ENCODE measurements around the gene RNU6-8. TPM values are rescaled to one million over a fixed set of nuclear protein-coding genes. Genes with fewer than 3 reads are reported as not detected.

Gene RNU6-8
- total RNA-seq, 1 donor from 2014 or later, result not detected

DNA sequence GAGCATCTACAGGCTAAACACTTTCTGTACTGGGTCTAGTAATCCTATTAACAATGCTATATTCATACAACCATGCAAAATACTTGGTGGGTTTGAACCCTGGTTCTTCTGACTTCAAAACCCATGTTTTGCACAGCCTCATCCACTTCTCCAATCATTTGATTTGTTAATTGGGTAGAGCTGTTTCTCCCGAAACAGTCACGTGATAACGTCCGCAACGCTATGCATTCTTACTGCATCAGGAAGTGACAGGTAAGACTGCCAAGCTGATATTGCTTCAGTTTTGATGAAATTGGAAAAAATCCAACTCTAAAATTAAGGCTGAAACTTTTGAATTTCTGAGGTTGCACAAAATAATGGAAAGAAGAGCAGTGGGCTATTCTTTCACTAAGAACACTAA, 31.6 kb downstream of the RNU6-8 start:
- ATAC-seq, result no peak
- DNase-seq (ENCODE audit: missing footprints), result no peak
- intact Hi-C loops (cut with DNase I), result no loop called here

DNA sequence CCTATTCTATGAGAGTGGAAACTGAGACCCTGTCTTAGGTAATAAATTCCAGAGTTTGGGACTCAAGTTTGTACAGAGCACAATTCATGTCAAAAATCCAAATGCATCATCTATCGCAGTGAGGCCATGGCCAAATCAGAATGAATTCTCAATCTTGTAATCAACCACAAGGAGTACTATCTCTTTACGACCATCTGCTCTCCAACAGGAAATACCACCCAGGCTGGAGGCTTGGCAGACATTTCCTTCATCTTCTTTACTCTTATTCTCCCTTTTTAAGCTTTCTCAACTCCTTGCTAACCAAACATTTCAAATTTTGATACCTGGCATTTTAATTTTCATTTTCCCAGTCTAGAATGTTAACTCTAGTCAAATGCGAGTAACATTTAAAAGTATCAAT, 33.9 kb downstream of the RNU6-8 start:
- ATAC-seq (no peak), DNase-seq (ENCODE audit: missing footprints) (no peak)
- intact Hi-C loops (cut with DNase I), result no loop called here

DNA sequence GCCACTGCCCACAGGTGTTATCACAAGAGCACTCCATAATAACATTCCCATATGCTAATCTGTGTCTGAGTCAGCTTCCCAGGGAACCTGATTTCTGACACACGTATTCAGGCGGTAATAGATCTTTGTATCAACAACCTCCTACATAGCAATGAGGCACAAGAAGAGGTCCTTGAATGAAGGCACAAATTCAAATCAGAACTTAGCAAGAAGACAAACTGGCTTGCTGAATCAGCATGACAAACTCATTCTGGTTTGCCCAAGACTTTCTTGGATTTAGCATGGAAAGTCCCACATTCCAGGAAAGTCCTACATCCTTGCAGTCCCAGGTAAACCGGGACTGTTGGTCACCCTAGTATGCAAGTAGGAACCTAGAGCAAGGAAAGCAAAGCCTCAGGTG, 35.2 kb downstream of the RNU6-8 start:
- intact Hi-C loops (cut with DNase I), result no loop called here
- no peak for ATAC-seq
- no peak for DNase-seq (ENCODE audit: missing footprints)

DNA sequence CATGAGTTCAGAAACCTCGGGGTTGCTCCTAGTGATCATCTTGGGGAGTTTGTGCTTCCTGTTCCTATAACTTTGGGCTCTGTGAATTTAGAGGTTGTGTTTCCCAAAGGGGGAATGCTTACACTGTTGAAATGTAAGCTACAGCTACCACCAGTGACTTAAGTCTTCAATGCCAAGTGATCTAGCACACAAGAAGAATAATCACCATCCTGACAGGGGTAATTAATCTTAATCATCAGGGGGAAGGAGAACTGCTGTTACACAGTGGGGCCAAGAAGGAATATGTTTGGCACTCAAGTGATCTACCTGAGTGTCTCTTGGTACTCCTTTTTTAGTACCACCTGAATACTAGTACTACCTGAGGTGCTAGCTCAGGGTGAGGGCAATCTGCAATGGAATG, 36.1 kb downstream of the RNU6-8 start:
- no peak for ATAC-seq
- intact Hi-C loops (cut with DNase I), result no loop called here
- no peak for DNase-seq (ENCODE audit: missing footprints)

DNA sequence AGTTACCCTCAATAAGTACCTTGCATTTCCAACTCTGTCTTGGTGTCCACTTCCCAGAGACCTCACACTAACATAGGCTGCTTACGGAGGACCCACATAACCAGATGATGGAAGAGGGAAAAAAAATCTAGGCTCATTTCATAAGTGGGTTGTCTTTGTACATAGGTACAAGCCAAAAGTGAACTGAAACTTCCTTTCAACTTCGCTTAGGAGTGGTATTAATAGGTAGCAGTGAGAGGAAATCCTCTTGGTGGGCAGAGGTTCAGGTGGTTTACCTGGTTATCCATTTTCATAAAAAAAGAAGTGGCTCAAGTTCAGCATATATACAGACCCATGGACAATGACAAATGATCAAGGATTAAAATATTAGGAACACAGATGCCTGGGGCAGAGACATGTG, 37.0 kb downstream of the RNU6-8 start:
- DNase-seq (ENCODE audit: missing footprints), result no peak
- ATAC-seq, result no peak
- intact Hi-C loops (cut with DNase I), result no loop called here

Other genes with a start within 250 kb of the RNU6-8 start
- 210 TPM for gene ARHGAP5, start 126.0 kb downstream of the RNU6-8 start, total RNA-seq
- gene RNU6-7, start 1.2 kb downstream of the RNU6-8 start, total RNA-seq, result not detected
- gene AKAP6, start 126.0 kb upstream of the RNU6-8 start, total RNA-seq, result 160 TPM

All from Right ventricle myocardium inferior (tissue), 1 donor.